Neuronal stem cell (in vitro differentiated cells): ENCODE measurements around the gene KRT15.

ENCODE experiments used
- DNase-seq: peaks from one replicate; pipeline ENCODE4 v3.0.0-alpha.2; 2013; ENCODE audit warnings: low spot score
- H2AFZ ChIP-seq: one replicate; pipeline ENCODE4 v1.6.1; 2013; ENCODE audit warnings: mild to moderate bottlenecking, low read length, inconsistent platforms
- H2AK5ac ChIP-seq: 2 replicates; pipeline ENCODE4 v1.6.1; 2013; ENCODE audit warnings: low read depth, mild to moderate bottlenecking, inconsistent platforms, low read length, moderate library complexity, mixed read lengths
- H2BK120ac ChIP-seq: 2 replicates; pipeline ENCODE4 v1.6.1; 2013; ENCODE audit warnings: low read depth, mild to moderate bottlenecking, inconsistent platforms, low read length, moderate library complexity, mixed read lengths
- H2BK12ac ChIP-seq: one replicate; pipeline ENCODE4 v1.6.1; 2013; ENCODE audit warnings: low read length, inconsistent platforms
- H2BK15ac ChIP-seq: 2 replicates; pipeline ENCODE4 v1.6.1; 2013; ENCODE audit warnings: mild to moderate bottlenecking, low read length, inconsistent platforms, mixed read lengths
- H2BK5ac ChIP-seq: one replicate; pipeline ENCODE4 v1.6.1; 2013; ENCODE audit warnings: inconsistent platforms, mild to moderate bottlenecking, low read length, moderate library complexity
- H3K14ac ChIP-seq: one replicate; pipeline ENCODE4 v1.6.1; 2013; ENCODE audit warnings: low read length, inconsistent platforms
- H3K18ac ChIP-seq: 2 replicates; pipeline ENCODE4 v1.6.1; 2013; ENCODE audit warnings: low read length, inconsistent platforms
- H3K23ac ChIP-seq: 2 replicates; pipeline ENCODE4 v1.6.1; 2013; ENCODE audit warnings: low read depth, mild to moderate bottlenecking, mixed read lengths, low read length, inconsistent platforms; ENCODE audit not compliant: poor library complexity
- H3K27ac ChIP-seq: replicated peaks from 3 replicates; pipeline ENCODE4 v1.5.1; 2013; ENCODE audit warnings: low read length, inconsistent platforms
- H3K27me3 ChIP-seq, 3 experiments: 2 replicates each; pipeline ENCODE4 v1.6.1; 2013; ENCODE audit warnings: low read length in 3 of 3, mild to moderate bottlenecking in 2 of 3, inconsistent platforms in 1 of 3, low read depth in 1 of 3, mixed read lengths in 1 of 3, moderate library complexity in 1 of 3; ENCODE audit not compliant: control insufficient read depth in 3 of 3, insufficient read depth in 3 of 3
- H3K36me3 ChIP-seq, 2 donors: replicated peaks in 1 of 2; 2 replicates each; pipeline ENCODE4 v1.6.1; 2013; ENCODE audit warnings: low read length in 2 of 2; ENCODE audit not compliant: control insufficient read depth in 2 of 2, insufficient read depth in 2 of 2
- H3K4ac ChIP-seq: 2 replicates; pipeline ENCODE4 v1.6.1; 2013; ENCODE audit warnings: inconsistent platforms, mild to moderate bottlenecking, low read length, moderate library complexity
- H3K4me1 ChIP-seq, 2 donors: 1 replicate in 1 of 2; 2 replicates in 1 of 2; pipeline ENCODE4 v1.6.1; 2013; ENCODE audit warnings: low read length in 2 of 2, low read depth in 1 of 2; ENCODE audit not compliant: control insufficient read depth in 2 of 2, insufficient read depth in 1 of 2
- H3K4me2 ChIP-seq: one replicate; pipeline ENCODE4 v1.6.1; 2013; ENCODE audit warnings: mild to moderate bottlenecking, low read length, inconsistent platforms; ENCODE audit not compliant: insufficient read depth, poor library complexity, severe bottlenecking
- H3K4me3 ChIP-seq, 2 donors: 2 replicates each; pipeline ENCODE4 v1.5.1; 2013; ENCODE audit warnings: low read length in 2 of 2, mild to moderate bottlenecking in 2 of 2, inconsistent platforms in 1 of 2, moderate library complexity in 1 of 2
- H3K79me1 ChIP-seq: one replicate; pipeline ENCODE4 v1.6.1; 2013; ENCODE audit warnings: low read depth, mild to moderate bottlenecking, inconsistent platforms, low read length, moderate library complexity
- H3K9ac ChIP-seq: one replicate; pipeline ENCODE4 v1.6.1; 2013; ENCODE audit warnings: mild to moderate bottlenecking, low read depth, low read length, inconsistent platforms; ENCODE audit not compliant: poor library complexity
- H3K9me3 ChIP-seq, 2 donors: replicated peaks in 1 of 2; 2 replicates each; pipeline versions ENCODE3 to v1.6.1; 2013; ENCODE audit warnings: low read length in 2 of 2, mild to moderate bottlenecking in 2 of 2, inconsistent platforms in 1 of 2, low read depth in 1 of 2, mixed read lengths in 1 of 2, moderate library complexity in 1 of 2; ENCODE audit not compliant: control insufficient read depth in 2 of 2, insufficient read depth in 1 of 2
- H4K8ac ChIP-seq: one replicate; pipeline ENCODE4 v1.6.1; 2013; ENCODE audit warnings: low read depth, mild to moderate bottlenecking, inconsistent platforms, low read length, moderate library complexity
- H4K91ac ChIP-seq: one replicate; pipeline ENCODE4 v1.6.1; 2013; ENCODE audit warnings: low read length, low read depth, mild to moderate bottlenecking, inconsistent platforms; ENCODE audit not compliant: poor library complexity
- WGBS, 2 donors: extraction: QIAGEN DNeasy Blood & Tissue Kit; methylation state at CpG; one replicate each; pipeline ENCODE4 v1.1.7; 2013; ENCODE audit warnings: missing lambda C conversion rate in 2 of 2, mixed read lengths in 1 of 2; ENCODE audit not compliant: insufficient read length in 2 of 2, insufficient replicate concordance in 1 of 2; ENCODE audit errors: extremely low coverage in 2 of 2; 5-methylcytosine and 5-hydroxymethylcytosine counted together

Gene KRT15

DNA sequence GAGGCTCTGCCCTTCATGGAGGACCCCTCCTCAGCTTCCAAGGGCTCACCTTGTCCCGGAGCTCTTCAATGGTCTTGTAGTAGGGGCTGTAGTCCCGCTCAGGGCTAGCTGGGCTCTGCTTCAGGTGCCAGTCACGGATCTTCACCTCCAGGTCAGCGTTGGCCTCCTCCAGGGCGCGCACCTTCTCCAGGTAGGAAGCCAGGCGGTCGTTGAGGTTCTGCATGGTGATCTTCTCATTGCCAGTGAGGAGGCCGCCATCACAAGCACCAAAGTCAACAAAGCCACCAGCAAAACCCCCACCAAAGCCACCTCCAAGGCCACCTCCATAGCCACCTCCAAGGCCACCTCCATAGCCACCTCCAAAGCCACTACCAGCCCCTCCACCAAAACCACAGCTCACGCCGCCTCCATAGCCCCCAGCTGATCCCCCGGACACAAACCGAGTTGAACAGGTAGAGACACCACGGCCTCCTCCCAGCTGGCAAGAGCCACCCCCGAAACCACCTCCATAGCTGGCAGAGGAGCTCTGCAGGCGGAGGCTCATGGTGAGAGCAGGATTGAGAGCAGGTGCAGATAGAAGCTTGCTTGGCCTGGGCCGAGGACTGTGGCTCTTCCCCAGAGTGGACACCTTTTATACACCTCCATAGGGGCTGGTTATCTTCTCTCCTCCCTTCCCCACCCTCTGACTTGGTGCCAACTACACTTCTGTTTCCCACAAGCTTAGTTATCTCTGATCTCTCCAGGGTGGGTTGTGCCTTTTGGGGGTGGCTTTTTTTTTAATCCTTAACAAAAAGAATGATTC is 13.5 kb downstream of the KRT15 start, which contains the start of gene KRT13:
Gene KRT13 (minus strand): TSS at position 606 of the 802 bp plus-strand sequence. CDS start 62 bp downstream, at position 544.
- peak within 1 kb of the TSS; percentile 53 for H2BK15ac ChIP-seq
- no peak for DNase-seq
- WGBS, 2 donors: no CpG with 5 or more reads among the region's 17 CpGs

DNA sequence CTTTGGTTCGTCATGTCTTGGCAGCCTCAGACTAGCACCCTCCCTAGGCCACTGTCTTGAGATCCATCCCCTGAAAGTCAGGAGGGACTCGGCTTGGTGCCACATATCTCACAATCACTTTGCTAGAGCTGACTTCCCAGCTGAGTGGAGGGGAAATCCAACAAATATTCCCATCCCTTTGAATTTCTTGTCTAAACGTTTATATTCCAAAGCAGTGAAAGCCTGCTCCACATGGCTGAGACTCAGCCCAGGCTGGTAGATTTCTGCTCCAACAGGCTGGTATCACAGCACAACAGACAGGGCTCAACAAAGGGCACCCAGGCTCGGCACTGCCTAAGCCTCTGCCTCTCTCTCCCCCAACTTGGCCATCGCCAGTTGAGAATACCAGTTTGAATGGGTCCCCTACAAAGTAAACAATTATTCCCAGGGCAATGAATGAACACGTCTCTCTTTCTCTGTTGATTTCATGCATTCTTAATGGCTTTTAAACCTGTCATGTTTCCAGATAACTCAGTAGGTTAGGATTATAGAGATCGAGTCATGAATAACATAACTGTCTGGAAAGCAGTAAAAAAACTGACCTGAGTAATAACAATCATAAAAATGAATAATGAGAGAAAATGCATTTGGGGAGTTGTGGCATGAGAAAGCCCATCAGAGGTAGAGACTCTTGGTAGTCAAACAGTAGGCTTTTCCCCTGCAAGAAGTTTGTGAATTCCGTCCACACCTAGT is 14.3 kb downstream of the KRT15 start:
- DNase-seq: no peak
- H2AK5ac ChIP-seq: no peak overlapping the region
- no peak overlapping the region for H3K23ac ChIP-seq
- H2BK120ac ChIP-seq: no peak overlapping the region
- peaks cover 0 to 8% (median 0%) of the 10 kb centered on the region in 3 experiments for H3K27me3 ChIP-seq
- no peak overlapping the region for H3K18ac ChIP-seq
- peaks cover 0 to 11% of the 10 kb centered on the region in 2 donors for H3K4me1 ChIP-seq
- H4K91ac ChIP-seq: no peak overlapping the region
- WGBS, 2 donors: no CpG with 5 or more reads among the region's 8 CpGs
- H3K14ac ChIP-seq: no peak overlapping the region
- no peaks in the 10 kb centered on the region for H3K79me1 ChIP-seq
- H3K9ac ChIP-seq: no peak overlapping the region
- no peak overlapping the region for H2BK12ac ChIP-seq
- no peaks in the 10 kb centered on the region for H3K36me3 ChIP-seq
- no peak overlapping the region for H3K4me2 ChIP-seq
- H3K9me3 ChIP-seq: no peaks in the 10 kb centered on the region
- no peak overlapping the region for H3K27ac ChIP-seq
- no peak overlapping the region for H4K8ac ChIP-seq
- H2BK5ac ChIP-seq: no peak overlapping the region
- H2BK15ac ChIP-seq: no peak overlapping the region
- no peak overlapping the region for H3K4me3 ChIP-seq
- H3K4ac ChIP-seq: no peak overlapping the region
- H2AFZ ChIP-seq: no peak overlapping the region

More for the DNA sequence above, 13.5 kb downstream of the KRT15 start, which contains the start of gene KRT13:
- no peak within 1 kb of the TSS for H2BK120ac ChIP-seq
- no peak within 1 kb of the TSS for H3K9ac ChIP-seq
- H4K8ac ChIP-seq: no peak within 1 kb of the TSS
- no peak within 1 kb of the TSS for H3K4ac ChIP-seq
- H3K4me1 ChIP-seq: peaks cover 0 to 10% of the 10 kb centered on the region in 2 donors
- H2AK5ac ChIP-seq: peak within 1 kb of the TSS; percentile 30
- no peak within 1 kb of the TSS for H3K27ac ChIP-seq
- no peak within 1 kb of the TSS for H3K14ac ChIP-seq
- no peak within 1 kb of the TSS for H3K23ac ChIP-seq
- H3K27me3 ChIP-seq: peaks cover 0 to 11% (median 0%) of the 10 kb centered on the region in 3 experiments
- H4K91ac ChIP-seq: no peak within 1 kb of the TSS
- no peak within 1 kb of the TSS for H2AFZ ChIP-seq
- no peak within 1 kb of the TSS for H2BK12ac ChIP-seq
- H3K4me3 ChIP-seq: no peak within 1 kb of the TSS
- no peaks in the 10 kb centered on the region for H3K79me1 ChIP-seq
- H3K36me3 ChIP-seq: no peaks in the 10 kb centered on the region
- peak within 1 kb of the TSS; percentile 37 for H3K18ac ChIP-seq
- no peak within 1 kb of the TSS for H3K4me2 ChIP-seq
- H2BK5ac ChIP-seq: no peak within 1 kb of the TSS
- H3K9me3 ChIP-seq: no peaks in the 10 kb centered on the region

DNA sequence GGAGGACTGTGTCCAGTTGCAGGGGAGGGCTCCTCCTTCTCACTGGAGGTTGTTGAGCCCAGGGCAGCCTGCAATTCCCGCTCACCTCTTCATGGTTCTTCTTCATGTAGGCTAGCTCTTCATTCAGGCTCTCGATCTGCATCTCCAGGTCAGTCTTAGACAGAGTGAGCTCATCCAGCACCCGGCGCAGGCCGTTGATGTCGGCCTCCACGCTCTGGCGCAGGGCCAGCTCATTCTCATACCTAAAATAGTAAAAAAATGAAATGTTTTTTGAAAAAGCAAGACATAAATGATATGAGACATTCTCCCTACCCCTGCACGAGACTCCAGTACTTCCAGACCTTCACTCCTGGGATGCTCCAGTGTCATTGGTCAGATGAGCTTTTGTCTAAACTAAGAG is 15.5 kb downstream of the KRT15 start:
- Histone ChIP-seq H3K9ac (no peak overlapping the region), H2BK5ac (no peak overlapping the region), H3K14ac (no peak overlapping the region), H3K79me1 (no peaks in the 10 kb centered on the region), H2BK15ac (no peak overlapping the region), H3K4me1 (peaks cover 0 to 11% of the 10 kb centered on the region in 2 donors), H2AFZ (no peak overlapping the region), H3K18ac (no peak overlapping the region), H3K27me3 (peaks cover 0 to 8% (median 0%) of the 10 kb centered on the region in 3 experiments), H4K8ac (no peak overlapping the region), H3K36me3 (no peaks in the 10 kb centered on the region), H3K27ac (no peak overlapping the region), H2BK12ac (no peak overlapping the region), H4K91ac (no peak overlapping the region), H3K4me2 (no peak overlapping the region), H2AK5ac (no peak overlapping the region), H3K23ac (no peak overlapping the region), H3K4ac (no peak overlapping the region), H2BK120ac (no peak overlapping the region), H3K9me3 (no peaks in the 10 kb centered on the region), H3K4me3 (no peak overlapping the region)
- WGBS, 2 donors: no CpG with 5 or more reads among the region's 9 CpGs
- no peak for DNase-seq
